ENCODE measurements around the gene PTPRN. TPM values are rescaled to one million over a fixed set of nuclear protein-coding genes. Genes with fewer than 3 reads are reported as not detected.

Gene PTPRN
- total and polyA plus RNA-seq, 2 of the 8 experiments (the other 6 are each of a cell fraction or from before 2014, with no cell fraction given), result 5.4 to 8.2 TPM

DNA sequence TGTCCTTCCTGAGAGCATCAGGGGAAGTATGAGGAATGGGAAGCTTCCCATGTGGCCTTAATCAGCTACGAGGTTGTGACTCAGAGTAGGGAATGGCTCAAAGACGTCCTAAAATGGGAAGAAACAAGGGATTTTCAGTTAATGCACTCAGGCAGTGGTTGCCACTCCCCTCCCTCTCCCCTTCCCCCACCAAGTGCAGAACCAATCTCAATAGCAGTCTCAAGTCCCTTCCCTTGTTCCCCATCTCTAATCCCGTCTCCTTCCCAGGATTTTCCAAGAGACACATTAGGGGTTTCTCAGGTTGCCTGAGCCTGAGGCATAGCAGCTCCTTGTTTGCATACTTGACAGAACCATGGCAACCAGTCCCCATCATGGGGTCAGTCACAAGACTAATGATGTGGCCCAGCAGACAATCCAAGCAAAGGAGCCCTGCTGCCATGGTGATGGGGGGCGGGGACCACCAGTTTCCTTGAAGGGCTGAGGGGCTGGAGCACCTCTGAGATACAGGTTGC, 41.6 kb upstream of the PTPRN start:
- no peak overlapping the region for H3K4me3 ChIP-seq (ENCODE audit: extremely low read depth in 1 of 4, insufficient read depth in 2 of 4, low read depth in 3 of 4, low read length in 4 of 4)
- H3K79me1 ChIP-seq (ENCODE audit: low read depth, low read length), result no peaks in the 10 kb centered on the region
- H3K27me3 ChIP-seq (replicated peaks in 1 of 4; ENCODE audit: control insufficient read depth in 3 of 4, extremely low read depth in 1 of 4, insufficient read depth in 3 of 4, low read length in 3 of 4), result peaks cover 0 to 4% (median 1%) of the 10 kb centered on the region in 4 experiments; a peak in 2 of 7 replicates
- FAIRE-seq (no peak), DNase-seq (ENCODE audit: low read depth in 1 of 2, low spot score in 2 of 2) (no peak)
- H3K18ac ChIP-seq (ENCODE audit: extremely low read depth, low read length), result no peak overlapping the region
- no peak overlapping the region for H2AFZ ChIP-seq (ENCODE audit: low read length)
- no peak overlapping the region for H2BK12ac ChIP-seq (ENCODE audit: low read depth, low read length)
- peaks cover 0 to 3% (median 0%) of the 10 kb centered on the region in 4 experiments; a peak in 1 of 7 replicates for H3K4me1 ChIP-seq (replicated peaks in 1 of 4; ENCODE audit: control insufficient read depth in 3 of 4, insufficient read depth in 4 of 4, low read length in 3 of 4)
- no peak overlapping the region for H4K5ac ChIP-seq (ENCODE audit: insufficient read length, low read depth, low read length)
- no peak overlapping the region for H3K23ac ChIP-seq (ENCODE audit: insufficient read length)
- no peak overlapping the region for H3K56ac ChIP-seq (replicated peaks; ENCODE audit: insufficient read length, low read depth, low read length)
- no peaks in the 10 kb centered on the region for H4K20me1 ChIP-seq (replicated peaks in 1 of 2; ENCODE audit: control insufficient read depth in 1 of 2, insufficient read depth in 2 of 2, low read length in 2 of 2)
- WGBS, 2 experiments (ENCODE audit: extremely low coverage in 1 of 2, insufficient coverage in 1 of 2, insufficient read length in 1 of 2, insufficient replicate concordance in 2 of 2, low coverage in 1 of 2, low lambda C conversion rate in 2 of 2, missing lambda C conversion rate in 1 of 2), result 73% methylated on average over 4 of the region's 4 CpGs; no CpG with 5 or more reads in 1 of the 2 experiments
- no peaks in the 10 kb centered on the region for H3K36me3 ChIP-seq (ENCODE audit: control insufficient read depth in 2 of 4, insufficient read depth in 4 of 4, low read length in 3 of 4)
- no peak overlapping the region for H2BK15ac ChIP-seq (ENCODE audit: low read length)
- no peak overlapping the region for H3K27ac ChIP-seq (ENCODE audit: low read depth, low read length)
- H2AK5ac ChIP-seq (ENCODE audit: low read depth, low read length), result no peak overlapping the region
- no peaks in the 10 kb centered on the region for H3K23me2 ChIP-seq (ENCODE audit: low read depth, low read length)
- no peaks in the 10 kb centered on the region for H3K79me2 ChIP-seq (ENCODE audit: control insufficient read depth in 1 of 2, insufficient read depth in 2 of 2, low read length in 2 of 2)
- H3K9me3 ChIP-seq (ENCODE audit: insufficient read depth in 2 of 2, low read depth in 1 of 2, low read length in 1 of 2), result no peaks in the 10 kb centered on the region
- H4K8ac ChIP-seq (ENCODE audit: extremely low read depth, insufficient read depth, low read length), result no peak overlapping the region
- CTCF ChIA-PET (ENCODE audit: partially characterized antibody), result interaction anchor here (0.9 to 8.0 kb wide), 18 partner anchors 11 to 454 kb away, joined by 3 to 91 read pairs (median 6); partner anchors contain the start of genes DNAJB2, RESP18 and ZFAND2B
- no peak overlapping the region for H2BK20ac ChIP-seq (ENCODE audit: low read length)
- no peak overlapping the region for H3K9ac ChIP-seq (replicated peaks in 1 of 4; ENCODE audit: extremely low read depth in 1 of 4, low read depth in 3 of 4, low read length in 3 of 4)
- no peak for TF ChIP-seq BRCA1 (IDR thresholded peaks at IDR 0.05; ENCODE audit: low read depth, low read length)
- TF ChIP-seq, protein P1, sequence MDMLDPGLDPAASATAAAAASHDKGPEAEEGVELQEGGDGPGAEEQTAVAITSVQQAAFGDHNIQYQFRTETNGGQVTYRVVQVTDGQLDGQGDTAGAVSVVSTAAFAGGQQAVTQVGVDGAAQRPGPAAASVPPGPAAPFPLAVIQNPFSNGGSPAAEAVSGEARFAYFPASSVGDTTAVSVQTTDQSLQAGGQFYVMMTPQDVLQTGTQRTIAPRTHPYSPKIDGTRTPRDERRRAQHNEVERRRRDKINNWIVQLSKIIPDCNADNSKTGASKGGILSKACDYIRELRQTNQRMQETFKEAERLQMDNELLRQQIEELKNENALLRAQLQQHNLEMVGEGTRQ (IDR thresholded peaks at IDR 0.05; ENCODE audit: low read length), result no peak
- TF ChIP-seq POLR2A (IDR thresholded peaks at IDR 0.05; ENCODE audit: control extremely low read depth in 1 of 2, low read depth in 2 of 2, low read length in 2 of 2), result no peak
- no peak for TF ChIP-seq MAFK (IDR thresholded peaks at IDR 0.05; ENCODE audit: low read depth, low read length)
- H2BK120ac ChIP-seq (replicated peaks; ENCODE audit: low read depth, low read length), result no peak overlapping the region
- no peak overlapping the region for H3K14ac ChIP-seq (ENCODE audit: insufficient read length)
- no peak overlapping the region for H4K91ac ChIP-seq (replicated peaks; ENCODE audit: insufficient read length, low read length)
- no peak overlapping the region for H3K4ac ChIP-seq (replicated peaks; ENCODE audit: insufficient read length, low read depth, low read length)
- H3K4me2 ChIP-seq (ENCODE audit: insufficient read depth in 1 of 2, low read depth in 2 of 2, low read length in 2 of 2), result no peak overlapping the region
- no peak overlapping the region for H2BK5ac ChIP-seq (ENCODE audit: low read depth, low read length)
- POLR2A ChIA-PET (ENCODE audit: partially characterized antibody), result interaction anchor here (1.4 kb wide), 1 partner anchor 69 kb away, joined by 4 read pairs; no protein-coding TSS in a partner anchor
